GM23248 (cell line): ENCODE results near the gene TTR. TPM values are rescaled to one million over a fixed set of nuclear protein-coding genes. Genes with fewer than 3 reads are reported as not detected.

Experiments
- DNase-seq: peaks from one replicate; pipeline ENCODE4 v3.0.0-alpha.2; 2015
- H2AFZ ChIP-seq: fragments of 200-600 bp; sonication (generic); 2 replicates; pipeline ENCODE4 v1.6.1; 2016; ENCODE audit warnings: antibody characterized with exemption
- H3F3A ChIP-seq: fragments of 200-600 bp; sonication (generic); 2 replicates; pipeline ENCODE4 v1.6.1; 2016; ENCODE audit warnings: mild to moderate bottlenecking, antibody characterized with exemption, mixed run types; ENCODE audit not compliant: insufficient read depth
- H3K27ac ChIP-seq: fragments of 200-600 bp; sonication (generic); 2 replicates; pipeline ENCODE4 v1.5.1; 2016; ENCODE audit warnings: mild to moderate bottlenecking
- H3K27me3 ChIP-seq: fragments of 200-600 bp; sonication (generic); replicated peaks from 2 replicates; pipeline ENCODE4 v1.6.1; 2016; ENCODE audit warnings: mild to moderate bottlenecking; ENCODE audit not compliant: insufficient read depth
- H3K36me3 ChIP-seq: fragments of 200-600 bp; sonication (generic); 2 replicates; pipeline ENCODE4 v1.6.1; 2016; ENCODE audit warnings: low read depth, mild to moderate bottlenecking
- H3K4me1 ChIP-seq: fragments of 200-600 bp; sonication (generic); 2 replicates; pipeline ENCODE4 v1.6.1; 2016; ENCODE audit warnings: mild to moderate bottlenecking; ENCODE audit not compliant: insufficient read depth
- H3K4me2 ChIP-seq: fragments of 200-600 bp; sonication (generic); one replicate; pipeline ENCODE4 v1.6.1; 2016; ENCODE audit warnings: mild to moderate bottlenecking; ENCODE audit not compliant: unreplicated experiment
- H3K4me3 ChIP-seq: fragments of 200-600 bp; sonication (generic); 2 replicates; pipeline ENCODE4 v1.5.1; 2016; ENCODE audit warnings: mild to moderate bottlenecking
- H3K79me2 ChIP-seq: fragments of 200-600 bp; sonication (generic); 2 replicates; pipeline ENCODE4 v1.6.1; 2016; ENCODE audit warnings: mild to moderate bottlenecking; ENCODE audit not compliant: insufficient read depth
- H3K9ac ChIP-seq: fragments of 200-600 bp; sonication (generic); 2 replicates; pipeline ENCODE4 v1.6.1; 2016; ENCODE audit warnings: mild to moderate bottlenecking
- H3K9me2 ChIP-seq: fragments of 200-600 bp; sonication (generic); 2 replicates; pipeline ENCODE4 v1.6.1; 2016; ENCODE audit warnings: mixed run types, mild to moderate bottlenecking, moderate library complexity; ENCODE audit not compliant: insufficient read depth
- H3K9me3 ChIP-seq: fragments of 200-600 bp; sonication (generic); one replicate; pipeline ENCODE4 v1.6.1; 2017; ENCODE audit warnings: low read depth
- H4K20me1 ChIP-seq: fragments of 200-600 bp; sonication (generic); 2 replicates; pipeline ENCODE4 v1.6.0; 2016; ENCODE audit not compliant: insufficient read depth
- EZH2 ChIP-seq: fragments of 200-600 bp; sonication (generic); IDR thresholded peaks from 2 replicates; pipeline ENCODE4 v1.6.1; 2018; ENCODE audit warnings: antibody characterized with exemption, mild to moderate bottlenecking; ENCODE audit not compliant: insufficient read depth, poor library complexity, severe bottlenecking
- EZH2phosphoT487 ChIP-seq: fragments of 200-600 bp; sonication (generic); IDR thresholded peaks from 2 replicates; pipeline ENCODE4 v1.6.1; 2018; ENCODE audit warnings: antibody characterized with exemption, moderate library complexity, mild to moderate bottlenecking, low read depth; ENCODE audit not compliant: insufficient read depth
- WGBS, 2 experiments: methylation state at CpG; one replicate each; pipeline ENCODE4 v1.1.6; 2015 to 2017; ENCODE audit warnings: low lambda C conversion rate in 2 of 2, low coverage in 1 of 2; ENCODE audit errors: missing lambda C conversion rate in 2 of 2; 5-methylcytosine and 5-hydroxymethylcytosine counted together
- in situ Hi-C: fragments of 300-500 bp; cut with MboI; formaldehyde crosslinking; loops from 2 replicates; pipeline ENCODE4 v1.15.0; 2020
- polyA plus RNA-seq: library from polyadenylated mRNA; unstranded; fragments of >200 nt; fragmentation: Nextera tagmentation; extraction: Ambion mirVana; gene quantifications from 2 replicates; pipeline ENCODE4 v1.2.1, GENCODE V29; 2016
- total RNA-seq: library from RNA; depleted of rRNA; stranded (reverse); fragments of >200 nt; shearing (Covaris generic); gene quantifications from 2 replicates; pipeline ENCODE4 v1.2.3, GENCODE V29; 2014

The TTR gene
- total and polyA plus RNA-seq, 2 experiments from 2014 or later, result not detected

DNA sequence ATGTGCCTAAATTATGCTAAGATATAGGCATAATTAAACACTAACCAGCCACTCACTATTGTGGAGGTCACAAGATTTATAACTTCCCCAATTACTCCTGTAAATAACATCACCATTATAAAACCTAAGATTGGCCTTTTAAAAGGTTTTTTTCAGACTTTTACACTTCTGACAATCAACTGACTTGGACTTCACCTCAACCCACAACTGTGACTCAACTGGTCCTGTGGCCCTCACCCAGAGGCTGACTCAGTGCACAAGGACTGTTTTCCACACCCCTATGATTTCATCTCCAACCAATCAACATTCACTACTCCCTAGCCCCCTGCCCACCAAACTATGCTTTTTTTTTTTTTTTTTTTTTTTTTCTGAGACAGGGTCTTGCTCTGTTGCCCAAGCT lies 11.6 kb downstream of the TTR start:
- H3K27me3 ChIP-seq, result no peaks in the 10 kb centered on the region
- H3F3A ChIP-seq, result no peaks in the 10 kb centered on the region
- in situ Hi-C loops, result no loop called here
- TF ChIP-seq EZH2 (no peak), EZH2phosphoT487 (no peak)
- H3K9me2 ChIP-seq, result no peaks in the 10 kb centered on the region
- H3K9me3 ChIP-seq, result no peaks in the 10 kb centered on the region
- H3K4me3 ChIP-seq, result no peak overlapping the region
- H3K4me2 ChIP-seq, result no peak overlapping the region
- no peaks in the 10 kb centered on the region for H3K79me2 ChIP-seq
- no peaks in the 10 kb centered on the region for H3K4me1 ChIP-seq
- no peaks in the 10 kb centered on the region for H4K20me1 ChIP-seq
- no peak overlapping the region for H2AFZ ChIP-seq
- no peak overlapping the region for H3K9ac ChIP-seq
- DNase-seq, result peak; percentile 61
- H3K27ac ChIP-seq, result no peak overlapping the region
- H3K36me3 ChIP-seq, result no peaks in the 10 kb centered on the region

DNA sequence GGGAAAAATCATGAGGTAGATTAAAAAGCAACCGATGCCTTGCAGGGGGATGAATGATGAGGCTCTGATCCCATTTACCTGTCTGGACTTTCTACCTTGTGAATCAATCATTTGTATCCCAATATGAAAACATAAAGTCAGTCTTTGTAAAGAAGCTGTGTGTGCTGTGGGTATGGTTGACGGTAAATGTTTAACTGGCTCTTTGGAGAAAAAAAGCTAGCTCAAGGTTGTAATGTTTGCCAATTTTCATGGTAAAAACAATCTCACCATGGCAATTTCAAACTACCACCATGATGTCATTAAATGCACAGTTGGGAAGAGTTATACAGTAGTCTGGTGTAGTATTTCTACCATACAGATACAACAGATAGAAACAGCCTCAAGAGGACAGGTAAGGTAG lies 14.6 kb downstream of the TTR start:
- no peak overlapping the region for H2AFZ ChIP-seq
- no peaks in the 10 kb centered on the region for H3K9me3 ChIP-seq
- H3F3A ChIP-seq, result no peaks in the 10 kb centered on the region
- 66 to 77% methylated on average over 2 of the region's 2 CpGs for WGBS, 2 experiments
- no peak overlapping the region for H3K4me3 ChIP-seq
- no peak overlapping the region for H3K27ac ChIP-seq
- no peak for TF ChIP-seq EZH2
- TF ChIP-seq EZH2phosphoT487, result no peak
- DNase-seq, result no peak
- H3K4me2 ChIP-seq, result no peak overlapping the region
- H3K4me1 ChIP-seq, result no peaks in the 10 kb centered on the region
- no peaks in the 10 kb centered on the region; the same call in 1 of the 2 replicates for H3K27me3 ChIP-seq
- H3K9ac ChIP-seq, result no peak overlapping the region
- H3K36me3 ChIP-seq, result no peaks in the 10 kb centered on the region
- no peaks in the 10 kb centered on the region for H4K20me1 ChIP-seq
- in situ Hi-C loops, result no loop called here
- H3K79me2 ChIP-seq, result no peaks in the 10 kb centered on the region
- no peaks in the 10 kb centered on the region for H3K9me2 ChIP-seq

DNA sequence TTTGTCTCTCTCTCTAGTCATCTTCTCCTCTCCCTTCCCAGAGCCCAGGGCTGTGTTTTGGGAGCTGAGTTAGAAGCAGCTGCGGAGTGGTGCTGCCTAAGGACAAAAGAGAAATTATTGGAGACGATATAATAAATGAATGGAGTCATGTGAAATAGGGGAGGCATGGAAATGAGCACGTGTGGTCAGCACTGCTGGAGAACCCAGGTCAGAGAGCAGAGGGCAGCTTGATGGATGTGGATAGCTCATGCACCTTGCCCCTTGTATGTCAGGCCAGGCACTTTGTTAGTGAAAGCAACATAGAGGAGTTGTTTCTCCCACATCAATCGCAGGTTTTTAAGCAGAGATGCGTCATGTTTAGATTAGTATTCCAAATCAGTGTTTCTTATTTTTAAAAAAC lies 15.7 kb downstream of the TTR start:
- H3K27me3 ChIP-seq, result no peaks in the 10 kb centered on the region; the same call in 1 of the 2 replicates
- TF ChIP-seq EZH2phosphoT487 (no peak), EZH2 (no peak)
- H4K20me1 ChIP-seq, result no peaks in the 10 kb centered on the region
- no peaks in the 10 kb centered on the region for H3F3A ChIP-seq
- 34 to 37% methylated on average over 5 of the region's 5 CpGs for WGBS, 2 experiments
- H3K9ac ChIP-seq, result no peak overlapping the region
- H3K36me3 ChIP-seq, result no peaks in the 10 kb centered on the region
- H2AFZ ChIP-seq, result no peak overlapping the region
- no peaks in the 10 kb centered on the region for H3K4me1 ChIP-seq
- no peak overlapping the region for H3K4me3 ChIP-seq
- in situ Hi-C loops, result no loop called here
- no peak overlapping the region for H3K27ac ChIP-seq
- no peaks in the 10 kb centered on the region for H3K79me2 ChIP-seq
- H3K9me3 ChIP-seq, result no peaks in the 10 kb centered on the region
- H3K4me2 ChIP-seq, result no peak overlapping the region
- DNase-seq, result no peak
- H3K9me2 ChIP-seq, result no peaks in the 10 kb centered on the region

DNA sequence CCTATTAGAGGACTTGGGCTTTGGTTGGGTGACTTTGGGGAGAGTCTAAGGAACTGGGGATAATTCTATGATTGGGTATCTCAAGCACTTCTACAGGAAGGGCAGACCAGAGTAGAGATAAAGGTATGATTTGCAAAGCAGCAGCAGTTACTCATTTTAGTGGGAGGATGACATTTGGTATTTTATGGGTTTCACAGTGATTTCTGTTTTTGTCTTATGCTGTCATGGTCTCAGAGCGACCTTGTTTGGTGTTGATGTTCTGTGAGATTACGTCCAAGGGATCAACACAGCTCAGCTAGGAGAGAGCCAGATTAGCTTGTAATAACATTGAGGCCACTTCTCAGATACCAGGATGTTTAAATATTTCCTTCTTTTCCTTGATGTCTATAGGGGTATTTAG lies 18.2 kb downstream of the TTR start:
- no peaks in the 10 kb centered on the region for H3F3A ChIP-seq
- H2AFZ ChIP-seq, result no peak overlapping the region
- H3K27ac ChIP-seq, result no peak overlapping the region
- in situ Hi-C loops, result no loop called here
- H3K4me3 ChIP-seq, result no peak overlapping the region
- WGBS, 2 experiments, result 40 to 55% methylated on average over 2 of the region's 2 CpGs
- H4K20me1 ChIP-seq, result no peaks in the 10 kb centered on the region
- H3K4me1 ChIP-seq, result no peaks in the 10 kb centered on the region
- no peaks in the 10 kb centered on the region; the same call in 1 of the 2 replicates for H3K27me3 ChIP-seq
- H3K9me2 ChIP-seq, result no peaks in the 10 kb centered on the region
- H3K36me3 ChIP-seq, result no peaks in the 10 kb centered on the region
- TF ChIP-seq EZH2phosphoT487 (no peak), EZH2 (no peak)
- no peak overlapping the region for H3K9ac ChIP-seq
- H3K4me2 ChIP-seq, result no peak overlapping the region
- no peak for DNase-seq
- H3K79me2 ChIP-seq, result no peaks in the 10 kb centered on the region
- no peaks in the 10 kb centered on the region for H3K9me3 ChIP-seq
